HCT116 (cell line): ENCODE results near the gene NXPH1. TPM values are rescaled to one million over a fixed set of nuclear protein-coding genes. Genes with fewer than 3 reads are reported as not detected.

ENCODE experiments used
- ATAC-seq: fragments of 200-7000 bp; cut with Tn5 transposase; 2 replicates; pipeline ENCODE4 v1.9.1; 2020; ENCODE audit warnings: mild to moderate bottlenecking, moderate library complexity
- BruUV-seq: library from RNA; stranded (reverse); fragments of 400-500 nt; replicated peaks from 2 replicates; lab custom pipeline; 2021; lab: Mats Ljungman, UMichigan
- CTCF ChIA-PET: fragments of 300-600 bp; sonication (Branson Sonifier 250); formaldehyde crosslinking; loops from one replicate; lab custom pipeline; 2021; ENCODE audit warnings: antibody characterized with exemption; lab: Charles Lee
- POLR2A ChIA-PET: fragments of 300-600, 350-600 bp; sonication (Branson Sonifier 250); formaldehyde crosslinking; loops from one replicate; lab custom pipeline; 2021; ENCODE audit warnings: antibody characterized with exemption; lab: Charles Lee
- RAD21 ChIA-PET, 2 experiments: fragments of 300-600 bp; sonication (Branson Sonifier 250); formaldehyde crosslinking; loops; one replicate each; lab custom pipeline; 2023; ENCODE audit warnings: low total read pairs in 2 of 2; ENCODE audit not compliant: uncharacterized antibody in 2 of 2, unreplicated experiment in 2 of 2, low non-redundant PET in 1 of 2; lab: Charles Lee
- DNase-seq: peaks from one replicate; pipeline ENCODE4 v3.0.0-alpha.2; 2010; ENCODE audit warnings: low read depth, low spot score
- H2AFZ ChIP-seq: fragments of 200-600 bp; shearing (Covaris generic), sonication (generic); 2 replicates; pipeline ENCODE4 v1.6.1; 2017; ENCODE audit warnings: low read depth, mixed run types, mixed read lengths, antibody characterized with exemption, low read length; ENCODE audit not compliant: poor library complexity, severe bottlenecking
- H3K27ac ChIP-seq: 2 replicates; pipeline ENCODE4 v1.5.1; 2012; ENCODE audit warnings: low read depth, low read length
- H3K27me3 ChIP-seq: fragments of 200-600 bp; sonication (generic); 2 replicates; pipeline ENCODE4 v1.6.1; 2016; ENCODE audit warnings: mixed run types, low read length, mixed read lengths; ENCODE audit not compliant: insufficient read depth
- H3K36me3 ChIP-seq, 2 experiments: fragments of 200-500 bp in 1 of 2; fragments of 200-600 bp in 1 of 2; sonication (Bioruptor generic) in 1 of 2; sonication (generic) in 1 of 2; 2 replicates each; pipeline versions ENCODE4 v1.5.1 to v1.6.1; 2014 to 2016; ENCODE audit warnings: low read length in 2 of 2, inconsistent platforms in 1 of 2, mixed read lengths in 1 of 2, mixed run types in 1 of 2; ENCODE audit not compliant: insufficient read depth in 2 of 2, control insufficient read depth in 1 of 2
- H3K4me1 ChIP-seq, 2 experiments: fragments of 200-600 bp in 1 of 2; sonication (generic) in 1 of 2; 2 replicates each; pipeline versions ENCODE4 v1.5.1 to v1.6.1; 2012 to 2017; ENCODE audit warnings: low read length in 2 of 2, inconsistent platforms in 1 of 2, mild to moderate bottlenecking in 1 of 2, mixed read lengths in 1 of 2, mixed run types in 1 of 2, moderate library complexity in 1 of 2; ENCODE audit not compliant: insufficient read depth in 2 of 2, control insufficient read depth in 1 of 2
- H3K4me2 ChIP-seq: fragments of 200-600 bp; sonication (generic); 2 replicates; pipeline ENCODE4 v1.6.1; 2017; ENCODE audit warnings: mixed run types, low read length, mixed read lengths
- H3K4me3 ChIP-seq, 2 experiments: fragments of 200-600 bp in 1 of 2; sonication (generic) in 1 of 2; replicated peaks in 1 of 2; 2 replicates each; pipeline ENCODE4 v1.5.1; 2011 to 2016; ENCODE audit warnings: low read length in 2 of 2, control low read depth in 1 of 2, low read depth in 1 of 2, mild to moderate bottlenecking in 1 of 2, mixed read lengths in 1 of 2, mixed run types in 1 of 2
- H3K79me2 ChIP-seq: fragments of 200-600 bp; sonication (generic); 2 replicates; pipeline ENCODE4 v1.6.1; 2017; ENCODE audit warnings: mild to moderate bottlenecking, mixed run types, low read length, moderate library complexity, mixed read lengths; ENCODE audit not compliant: insufficient read depth
- H3K9ac ChIP-seq: fragments of 200-600 bp; sonication (generic); 2 replicates; pipeline ENCODE4 v1.6.1; 2016; ENCODE audit warnings: low read length, mixed read lengths
- H3K9me2 ChIP-seq: fragments of 200-600 bp; sonication (generic), shearing (Covaris generic); 2 replicates; pipeline ENCODE4 v1.6.1; 2017; ENCODE audit warnings: mixed run types, mild to moderate bottlenecking, moderate library complexity; ENCODE audit not compliant: insufficient read depth
- H3K9me3 ChIP-seq, 2 experiments: fragments of 200-500 bp in 1 of 2; fragments of 200-600 bp in 1 of 2; sonication (Bioruptor generic) in 1 of 2; sonication (generic) in 1 of 2; 2 replicates each; pipeline ENCODE4 v1.6.1; 2014 to 2017; ENCODE audit warnings: low read length in 2 of 2, mixed read lengths in 2 of 2, inconsistent platforms in 1 of 2, low read depth in 1 of 2, mild to moderate bottlenecking in 1 of 2, mixed run types in 1 of 2, moderate library complexity in 1 of 2; ENCODE audit not compliant: control insufficient read depth in 1 of 2, insufficient read depth in 1 of 2
- H4K20me1 ChIP-seq: fragments of 200-600 bp; sonication (generic), shearing (Covaris generic); 2 replicates; pipeline ENCODE4 v1.6.1; 2017; ENCODE audit warnings: mixed run types, mild to moderate bottlenecking, moderate library complexity; ENCODE audit not compliant: insufficient read depth
- CBX3 ChIP-seq: IDR thresholded peaks from 2 replicates; pipeline ENCODE4 v1.6.1; 2012; ENCODE audit warnings: low read depth
- CEBPB ChIP-seq: IDR thresholded peaks from 2 replicates; pipeline ENCODE4 v1.6.1; 2012; ENCODE audit warnings: low read depth
- EGR1 ChIP-seq: IDR thresholded peaks from 2 replicates; pipeline ENCODE4 v1.6.1; 2012; ENCODE audit warnings: low read depth
- EZH2 ChIP-seq: fragments of 200-600 bp; sonication (generic); IDR thresholded peaks from 2 replicates; pipeline ENCODE4 v1.6.1; 2017; ENCODE audit warnings: antibody characterized with exemption, mixed run types
- EZH2phosphoT487 ChIP-seq: fragments of 200-600 bp; IDR thresholded peaks from 2 replicates; pipeline ENCODE4 v1.6.1; 2018; ENCODE audit warnings: antibody characterized with exemption, borderline replicate concordance
- JUND ChIP-seq: IDR thresholded peaks from 2 replicates; pipeline ENCODE4 v1.6.1; 2012
- POLR2A ChIP-seq: IDR thresholded peaks from 2 replicates; pipeline ENCODE4 v1.7.0; 2011; ENCODE audit warnings: borderline replicate concordance; ENCODE audit not compliant: insufficient read depth, insufficient read length; ENCODE audit errors: extremely low read depth
- POLR2AphosphoS5 ChIP-seq: IDR thresholded peaks from 2 replicates; pipeline ENCODE4 v1.6.1; 2011; ENCODE audit warnings: mild to moderate bottlenecking, low read depth, low read length, moderate library complexity
- RAD21 ChIP-seq: IDR thresholded peaks from 2 replicates; pipeline ENCODE4 v1.6.1; 2012; ENCODE audit warnings: low read depth, mild to moderate bottlenecking
- SIN3A ChIP-seq: IDR thresholded peaks from 2 replicates; pipeline ENCODE4 v1.6.1; 2012; ENCODE audit warnings: low read depth
- TCF7L2 ChIP-seq: IDR thresholded peaks from 2 replicates; pipeline ENCODE4 v1.7.0; 2011; ENCODE audit warnings: borderline replicate concordance, inconsistent platforms; ENCODE audit not compliant: insufficient read depth, insufficient read length; ENCODE audit errors: extremely low read depth
- YY1 ChIP-seq: IDR thresholded peaks from 2 replicates; pipeline ENCODE4 v1.6.1; 2011; ENCODE audit warnings: low read length, low read depth, moderate library complexity, mild to moderate bottlenecking; ENCODE audit not compliant: insufficient replicate concordance; ENCODE audit errors: extremely low read depth
- ZFX ChIP-seq: fragments of 450-650 bp; IDR thresholded peaks from 2 replicates; pipeline ENCODE4 v1.6.1; 2017
- ZNF274 ChIP-seq: fragments of 200-500 bp; sonication (Bioruptor generic); IDR thresholded peaks from 2 replicates; pipeline ENCODE4 v1.6.1; 2014; ENCODE audit warnings: mild to moderate bottlenecking, low read depth, low read length, inconsistent platforms
- intact Hi-C: fragments of 100-400 bp; cut with micrococcal nuclease; formaldehyde crosslinking; loops from 2 replicates; pipeline ENCODE4 v1.10.0; 2022
- total RNA-seq: library from RNA; stranded (reverse); gene quantifications from one replicate; pipeline ENCODE4 v1.2.1, GENCODE V29; 2021; ENCODE audit not compliant: unreplicated experiment
- TF ChIP-seq, protein P1 (sequence below): IDR thresholded peaks from 2 replicates; pipeline ENCODE4 v1.6.1; 2012
- TF ChIP-seq, protein P2 (sequence below), 3 experiments: fragments of 200-600 bp in 1 of 3; sonication (generic) in 1 of 3; IDR thresholded peaks in 2 of 3; conservative IDR thresholded peaks in 1 of 3; 2 replicates each; pipeline ENCODE4 v1.5.1; 2012 to 2017; ENCODE audit warnings: low read depth in 2 of 3, low read length in 2 of 3, antibody characterized with exemption in 1 of 3, borderline replicate concordance in 1 of 3, control low read depth in 1 of 3, mild to moderate bottlenecking in 1 of 3, mixed read lengths in 1 of 3, mixed run types in 1 of 3, moderate library complexity in 1 of 3; ENCODE audit not compliant: insufficient read depth in 1 of 3
- TF ChIP-seq, protein P3 (sequence below): IDR thresholded peaks from 2 replicates; pipeline ENCODE4 v1.6.1; 2012; ENCODE audit warnings: low read depth
- TF ChIP-seq, protein P4 (sequence below): IDR thresholded peaks from 2 replicates; pipeline ENCODE4 v1.6.1; 2011; ENCODE audit warnings: mild to moderate bottlenecking, low read length, moderate library complexity; ENCODE audit not compliant: insufficient replicate concordance; ENCODE audit errors: extremely low read depth

NXPH1 gene
- total RNA-seq, 1 experiment from 2014 or later, result 0.17 TPM

DNA sequence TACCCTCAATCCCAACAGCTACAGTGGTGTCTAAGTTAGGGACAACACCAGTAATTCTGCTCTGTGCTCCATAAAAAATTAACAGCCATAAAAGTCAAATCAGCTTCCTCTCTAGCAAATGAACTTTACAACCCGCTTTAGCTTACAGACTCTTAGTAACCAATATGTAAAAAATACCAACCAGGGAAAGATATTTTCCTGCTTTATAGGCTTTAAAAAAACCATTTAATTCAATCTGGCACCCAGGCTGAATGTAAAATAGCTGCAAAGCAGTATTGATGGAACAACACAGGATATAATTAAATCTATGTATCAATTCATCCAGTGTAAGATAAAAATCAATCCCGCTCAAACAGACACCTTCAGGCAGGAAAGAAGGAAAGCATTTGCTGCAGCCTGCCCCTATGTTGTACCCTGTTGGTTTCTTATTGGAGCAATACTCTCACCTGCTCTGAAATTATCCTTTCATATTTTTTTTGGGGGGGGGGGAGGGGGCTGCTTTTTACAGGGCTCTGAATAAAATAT is 98.6 kb downstream of the NXPH1 start:
- H3K27ac ChIP-seq, result no peak overlapping the region
- POLR2A ChIA-PET, result no interaction called here
- no peaks in the 10 kb centered on the region for H4K20me1 ChIP-seq
- H3K36me3 ChIP-seq, result no peaks in the 10 kb centered on the region
- H2AFZ ChIP-seq, result no peak overlapping the region
- CTCF ChIA-PET, result no interaction called here
- no peak overlapping the region for H3K4me2 ChIP-seq
- no peaks in the 10 kb centered on the region for H3K9me3 ChIP-seq
- H3K9ac ChIP-seq, result no peak overlapping the region
- intact Hi-C loops, result no loop called here
- no peaks in the 10 kb centered on the region for H3K9me2 ChIP-seq
- TF ChIP-seq POLR2AphosphoS5 (no peak), EGR1 (no peak), TCF7L2 (no peak), JUND (no peak), EZH2phosphoT487 (no peak), CBX3 (no peak), CEBPB (no peak), SIN3A (no peak), POLR2A (no peak), RAD21 (no peak), EZH2 (no peak), ZNF274 (no peak), ZFX (no peak), YY1 (no peak)
- TF ChIP-seq, protein P1, sequence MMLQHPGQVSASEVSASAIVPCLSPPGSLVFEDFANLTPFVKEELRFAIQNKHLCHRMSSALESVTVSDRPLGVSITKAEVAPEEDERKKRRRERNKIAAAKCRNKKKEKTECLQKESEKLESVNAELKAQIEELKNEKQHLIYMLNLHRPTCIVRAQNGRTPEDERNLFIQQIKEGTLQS, result no peak
- TF ChIP-seq, protein P2, sequence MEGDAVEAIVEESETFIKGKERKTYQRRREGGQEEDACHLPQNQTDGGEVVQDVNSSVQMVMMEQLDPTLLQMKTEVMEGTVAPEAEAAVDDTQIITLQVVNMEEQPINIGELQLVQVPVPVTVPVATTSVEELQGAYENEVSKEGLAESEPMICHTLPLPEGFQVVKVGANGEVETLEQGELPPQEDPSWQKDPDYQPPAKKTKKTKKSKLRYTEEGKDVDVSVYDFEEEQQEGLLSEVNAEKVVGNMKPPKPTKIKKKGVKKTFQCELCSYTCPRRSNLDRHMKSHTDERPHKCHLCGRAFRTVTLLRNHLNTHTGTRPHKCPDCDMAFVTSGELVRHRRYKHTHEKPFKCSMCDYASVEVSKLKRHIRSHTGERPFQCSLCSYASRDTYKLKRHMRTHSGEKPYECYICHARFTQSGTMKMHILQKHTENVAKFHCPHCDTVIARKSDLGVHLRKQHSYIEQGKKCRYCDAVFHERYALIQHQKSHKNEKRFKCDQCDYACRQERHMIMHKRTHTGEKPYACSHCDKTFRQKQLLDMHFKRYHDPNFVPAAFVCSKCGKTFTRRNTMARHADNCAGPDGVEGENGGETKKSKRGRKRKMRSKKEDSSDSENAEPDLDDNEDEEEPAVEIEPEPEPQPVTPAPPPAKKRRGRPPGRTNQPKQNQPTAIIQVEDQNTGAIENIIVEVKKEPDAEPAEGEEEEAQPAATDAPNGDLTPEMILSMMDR (IDR thresholded peaks at IDR 0.05 in 2 of 3, conservative IDR thresholded peaks at IDR 0.05 in 1 of 3; ENCODE audit: borderline replicate concordance in 1 of 3, insufficient read depth in 1 of 3, low read depth in 2 of 3, low read length in 2 of 3), result no peak
- TF ChIP-seq, protein P3, sequence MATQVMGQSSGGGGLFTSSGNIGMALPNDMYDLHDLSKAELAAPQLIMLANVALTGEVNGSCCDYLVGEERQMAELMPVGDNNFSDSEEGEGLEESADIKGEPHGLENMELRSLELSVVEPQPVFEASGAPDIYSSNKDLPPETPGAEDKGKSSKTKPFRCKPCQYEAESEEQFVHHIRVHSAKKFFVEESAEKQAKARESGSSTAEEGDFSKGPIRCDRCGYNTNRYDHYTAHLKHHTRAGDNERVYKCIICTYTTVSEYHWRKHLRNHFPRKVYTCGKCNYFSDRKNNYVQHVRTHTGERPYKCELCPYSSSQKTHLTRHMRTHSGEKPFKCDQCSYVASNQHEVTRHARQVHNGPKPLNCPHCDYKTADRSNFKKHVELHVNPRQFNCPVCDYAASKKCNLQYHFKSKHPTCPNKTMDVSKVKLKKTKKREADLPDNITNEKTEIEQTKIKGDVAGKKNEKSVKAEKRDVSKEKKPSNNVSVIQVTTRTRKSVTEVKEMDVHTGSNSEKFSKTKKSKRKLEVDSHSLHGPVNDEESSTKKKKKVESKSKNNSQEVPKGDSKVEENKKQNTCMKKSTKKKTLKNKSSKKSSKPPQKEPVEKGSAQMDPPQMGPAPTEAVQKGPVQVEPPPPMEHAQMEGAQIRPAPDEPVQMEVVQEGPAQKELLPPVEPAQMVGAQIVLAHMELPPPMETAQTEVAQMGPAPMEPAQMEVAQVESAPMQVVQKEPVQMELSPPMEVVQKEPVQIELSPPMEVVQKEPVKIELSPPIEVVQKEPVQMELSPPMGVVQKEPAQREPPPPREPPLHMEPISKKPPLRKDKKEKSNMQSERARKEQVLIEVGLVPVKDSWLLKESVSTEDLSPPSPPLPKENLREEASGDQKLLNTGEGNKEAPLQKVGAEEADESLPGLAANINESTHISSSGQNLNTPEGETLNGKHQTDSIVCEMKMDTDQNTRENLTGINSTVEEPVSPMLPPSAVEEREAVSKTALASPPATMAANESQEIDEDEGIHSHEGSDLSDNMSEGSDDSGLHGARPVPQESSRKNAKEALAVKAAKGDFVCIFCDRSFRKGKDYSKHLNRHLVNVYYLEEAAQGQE, result no peak
- TF ChIP-seq, protein P4, sequence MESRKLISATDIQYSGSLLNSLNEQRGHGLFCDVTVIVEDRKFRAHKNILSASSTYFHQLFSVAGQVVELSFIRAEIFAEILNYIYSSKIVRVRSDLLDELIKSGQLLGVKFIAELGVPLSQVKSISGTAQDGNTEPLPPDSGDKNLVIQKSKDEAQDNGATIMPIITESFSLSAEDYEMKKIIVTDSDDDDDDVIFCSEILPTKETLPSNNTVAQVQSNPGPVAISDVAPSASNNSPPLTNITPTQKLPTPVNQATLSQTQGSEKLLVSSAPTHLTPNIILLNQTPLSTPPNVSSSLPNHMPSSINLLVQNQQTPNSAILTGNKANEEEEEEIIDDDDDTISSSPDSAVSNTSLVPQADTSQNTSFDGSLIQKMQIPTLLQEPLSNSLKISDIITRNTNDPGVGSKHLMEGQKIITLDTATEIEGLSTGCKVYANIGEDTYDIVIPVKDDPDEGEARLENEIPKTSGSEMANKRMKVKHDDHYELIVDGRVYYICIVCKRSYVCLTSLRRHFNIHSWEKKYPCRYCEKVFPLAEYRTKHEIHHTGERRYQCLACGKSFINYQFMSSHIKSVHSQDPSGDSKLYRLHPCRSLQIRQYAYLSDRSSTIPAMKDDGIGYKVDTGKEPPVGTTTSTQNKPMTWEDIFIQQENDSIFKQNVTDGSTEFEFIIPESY, result no peak
- H3K27me3 ChIP-seq, result no peaks in the 10 kb centered on the region
- no peak for ATAC-seq
- RAD21 ChIA-PET, result no interaction called here
- no peaks in the 10 kb centered on the region for H3K79me2 ChIP-seq
- H3K4me3 ChIP-seq, result no peak overlapping the region
- no TSS peak for BruUV-seq
- no peaks in the 10 kb centered on the region for H3K4me1 ChIP-seq
- DNase-seq, result no peak
